SIG-M5 treated with dmso at 0.1 percent for 504 hours (cell line): Measurements from ENCODE around the gene MRTFB.

ENCODE experiments used
- DNase-seq: peaks from one replicate; lab custom pipeline; 2025; ENCODE audit not compliant: unreplicated experiment; lab: John Stamatoyannopoulos, UW

Gene MRTFB

GRCh38 chr16:14063618-14064581 lies 7.2 kb upstream of the MRTFB start:
- DNase-seq, result no peak

GRCh38 chr16:14069818-14070217 lies 1.3 kb upstream of the MRTFB start:
- no peak for DNase-seq

GRCh38 chr16:14070555-14070876 lies 603 bp upstream of the MRTFB start:
- DNase-seq, result no peak

- DNase-seq, result no peak
Observed at GRCh38 chr16:14071576-14072271, 605 bp downstream of the MRTFB start.

- no peak for DNase-seq
Observed at GRCh38 chr16:14072360-14072759, 1.2 kb downstream of the MRTFB start.

GRCh38 chr16:14074544-14074943 lies 3.4 kb downstream of the MRTFB start:
- no peak for DNase-seq

GRCh38 chr16:14077918-14078317 lies 6.8 kb downstream of the MRTFB start:
- DNase-seq, result no peak

GRCh38 chr16:14086477-14086876 lies 15.4 kb downstream of the MRTFB start:
- no peak for DNase-seq

- no peak for DNase-seq
Observed at GRCh38 chr16:14087181-14087580, 16.1 kb downstream of the MRTFB start.

- DNase-seq, result no peak
Observed at GRCh38 chr16:14087590-14088154, 16.6 kb downstream of the MRTFB start.

- DNase-seq, result peak; percentile 46
Observed at GRCh38 chr16:14088155-14088753, 17.1 kb downstream of the MRTFB start.

GRCh38 chr16:14089283-14089823 lies 18.2 kb downstream of the MRTFB start:
- no peak for DNase-seq

GRCh38 chr16:14092561-14092960 lies 21.4 kb downstream of the MRTFB start:
- DNase-seq, result no peak

GRCh38 chr16:14095883-14096551 lies 24.9 kb downstream of the MRTFB start:
- DNase-seq, result no peak

- DNase-seq, result peak; percentile 54
Observed at GRCh38 chr16:14097182-14097959, 26.3 kb downstream of the MRTFB start.

GRCh38 chr16:14098081-14098480 lies 27.0 kb downstream of the MRTFB start:
- DNase-seq, result no peak

- no peak for DNase-seq
Observed at GRCh38 chr16:14100825-14101224, 29.7 kb downstream of the MRTFB start.

- DNase-seq, result no peak
Observed at GRCh38 chr16:14101415-14101814, 30.3 kb downstream of the MRTFB start.

- DNase-seq, result no peak
Observed at GRCh38 chr16:14102925-14103720, 32.0 kb downstream of the MRTFB start.
